H1 (cell line): ENCODE measurements around the gene ASPDH. TPM values are rescaled to one million over a fixed set of nuclear protein-coding genes. Genes with fewer than 3 reads are reported as not detected.

Source experiments
- CTCF ChIA-PET: fragments of 300-600 bp; sonication (Branson Sonifier 250); formaldehyde crosslinking; loops from one replicate; lab custom pipeline; 2021; ENCODE audit not compliant: partially characterized antibody; lab: Charles Lee
- POLR2A ChIA-PET: fragments of 300-600 bp; sonication (Branson Sonifier 250); formaldehyde crosslinking; loops from one replicate; lab custom pipeline; 2021; ENCODE audit warnings: inconsistent platforms; ENCODE audit not compliant: partially characterized antibody; lab: Charles Lee
- DNase-seq, 2 experiments: peaks; one replicate each; pipeline versions ENCODE4 v3.0.0 to v3.0.0-alpha.2; 2010 to 2022; ENCODE audit warnings: low spot score in 2 of 2, low read depth in 1 of 2, mixed read lengths in 1 of 2
- FAIRE-seq: peaks from 2 replicates; lab custom pipeline; 2011; peaks lifted over from hg19 to GRCh38; lab: Jason Lieb, UNC
- H2AFZ ChIP-seq: 2 replicates; pipeline ENCODE4 v1.8.1; 2012; ENCODE audit warnings: low read length, inconsistent platforms
- H2AK5ac ChIP-seq: 2 replicates; pipeline ENCODE4 v1.6.1; 2013; ENCODE audit warnings: low read depth, low read length
- H2BK120ac ChIP-seq: replicated peaks from 2 replicates; pipeline ENCODE3; 2013; ENCODE audit warnings: low read depth, low read length, inconsistent platforms
- H2BK12ac ChIP-seq: 2 replicates; pipeline ENCODE4 v1.6.1; 2013; ENCODE audit warnings: low read depth, low read length
- H2BK15ac ChIP-seq: 2 replicates; pipeline ENCODE4 v1.6.1; 2013; ENCODE audit warnings: low read length
- H2BK20ac ChIP-seq: 2 replicates; pipeline ENCODE4 v1.6.1; 2013; ENCODE audit warnings: low read length
- H2BK5ac ChIP-seq: 2 replicates; pipeline ENCODE4 v1.6.1; 2013; ENCODE audit warnings: low read depth, low read length
- H3K14ac ChIP-seq: 2 replicates; pipeline ENCODE4 v1.6.1; 2013; ENCODE audit warnings: inconsistent platforms; ENCODE audit not compliant: insufficient read length
- H3K18ac ChIP-seq: 2 replicates; pipeline ENCODE4 v1.6.1; 2013; ENCODE audit warnings: low read length; ENCODE audit errors: extremely low read depth
- H3K23ac ChIP-seq: 2 replicates; pipeline ENCODE4 v1.6.1; 2013; ENCODE audit warnings: inconsistent platforms; ENCODE audit not compliant: insufficient read length
- H3K23me2 ChIP-seq: 2 replicates; pipeline ENCODE4 v1.6.1; 2013; ENCODE audit warnings: low read depth, low read length
- H3K27ac ChIP-seq: 2 replicates; pipeline ENCODE4 v1.6.1; 2011; ENCODE audit warnings: low read depth, low read length, inconsistent platforms
- H3K27me3 ChIP-seq, 4 experiments: replicated peaks in 1 of 4; 1 replicate in 1 of 4; 2 replicates in 3 of 4; pipeline versions ENCODE4 v1.6.1 to v1.8.1; 2011 to 2013; ENCODE audit warnings: low read length in 3 of 4, mild to moderate bottlenecking in 3 of 4, inconsistent platforms in 2 of 4, mixed read lengths in 2 of 4, moderate library complexity in 1 of 4; ENCODE audit not compliant: control insufficient read depth in 3 of 4, insufficient read depth in 3 of 4; ENCODE audit errors: extremely low read depth in 1 of 4
- H3K36me3 ChIP-seq, 4 experiments: 2 replicates each; pipeline versions ENCODE4 v1.6.1 to v1.8.1; 2011 to 2013; ENCODE audit warnings: mild to moderate bottlenecking in 4 of 4, low read length in 3 of 4, moderate library complexity in 2 of 4, control low read depth in 1 of 4, inconsistent platforms in 1 of 4; ENCODE audit not compliant: insufficient read depth in 4 of 4, control insufficient read depth in 2 of 4
- H3K4ac ChIP-seq: replicated peaks from 2 replicates; pipeline ENCODE3; 2013; ENCODE audit warnings: low read length, low read depth, mixed read lengths, inconsistent platforms; ENCODE audit not compliant: insufficient read length
- H3K4me1 ChIP-seq, 4 experiments: replicated peaks in 1 of 4; 1 replicate in 1 of 4; 2 replicates in 3 of 4; pipeline versions ENCODE4 v1.6.1 to v1.8.1; 2011 to 2013; ENCODE audit warnings: low read length in 3 of 4, inconsistent platforms in 2 of 4, mixed read lengths in 1 of 4; ENCODE audit not compliant: insufficient read depth in 4 of 4, control insufficient read depth in 3 of 4
- H3K4me2 ChIP-seq, 2 experiments: 2 replicates each; pipeline versions ENCODE4 v1.6.1 to v1.8.1; 2011 to 2013; ENCODE audit warnings: low read depth in 2 of 2, low read length in 2 of 2, control low read depth in 1 of 2, inconsistent platforms in 1 of 2, mild to moderate bottlenecking in 1 of 2; ENCODE audit not compliant: insufficient read depth in 1 of 2
- H3K4me3 ChIP-seq, 4 experiments: fragments of 200-600, 300-600 bp in 1 of 4; sonication (generic), shearing (Covaris generic), sonication (Bioruptor Twin) in 1 of 4; 2 replicates each; pipeline versions ENCODE4 v1.5.1 to v1.8.1; 2011 to 2016; ENCODE audit warnings: low read length in 4 of 4, low read depth in 3 of 4, control low read depth in 2 of 4, inconsistent platforms in 2 of 4, mild to moderate bottlenecking in 2 of 4, mixed read lengths in 1 of 4, moderate library complexity in 1 of 4; ENCODE audit not compliant: insufficient read depth in 2 of 4; ENCODE audit errors: extremely low read depth in 1 of 4
- H3K56ac ChIP-seq: replicated peaks from 2 replicates; pipeline ENCODE3; 2013; ENCODE audit warnings: low read depth, mild to moderate bottlenecking, mixed read lengths, low read length, inconsistent platforms; ENCODE audit not compliant: insufficient read length
- H3K79me1 ChIP-seq: 2 replicates; pipeline ENCODE4 v1.6.1; 2013; ENCODE audit warnings: low read depth, low read length, control low read depth
- H3K79me2 ChIP-seq, 2 experiments: 2 replicates each; pipeline versions ENCODE4 v1.6.1 to v1.8.1; 2012 to 2013; ENCODE audit warnings: low read length in 2 of 2, mild to moderate bottlenecking in 2 of 2, inconsistent platforms in 1 of 2; ENCODE audit not compliant: insufficient read depth in 2 of 2, control insufficient read depth in 1 of 2
- H3K9ac ChIP-seq, 4 experiments: replicated peaks in 1 of 4; 1 replicate in 1 of 4; 2 replicates in 3 of 4; pipeline versions ENCODE4 v1.6.1 to v1.8.1; 2011 to 2013; ENCODE audit warnings: low read depth in 3 of 4, low read length in 3 of 4, control low read depth in 2 of 4, mild to moderate bottlenecking in 2 of 4, moderate library complexity in 2 of 4, inconsistent platforms in 1 of 4; ENCODE audit errors: extremely low read depth in 1 of 4
- H3K9me3 ChIP-seq, 2 experiments: 2 replicates each; pipeline versions ENCODE4 v1.6.1 to v1.8.1; 2012 to 2013; ENCODE audit warnings: mild to moderate bottlenecking in 2 of 2, moderate library complexity in 2 of 2, control low read depth in 1 of 2, inconsistent platforms in 1 of 2, low read depth in 1 of 2, low read length in 1 of 2, mixed read lengths in 1 of 2; ENCODE audit not compliant: insufficient read depth in 2 of 2
- H4K20me1 ChIP-seq, 2 experiments: replicated peaks in 1 of 2; 2 replicates each; pipeline versions ENCODE3 to v1.8.1; 2011 to 2013; ENCODE audit warnings: inconsistent platforms in 2 of 2, low read length in 2 of 2, mild to moderate bottlenecking in 1 of 2; ENCODE audit not compliant: insufficient read depth in 2 of 2, control insufficient read depth in 1 of 2
- H4K5ac ChIP-seq: 2 replicates; pipeline ENCODE4 v1.6.1; 2013; ENCODE audit warnings: low read length, low read depth, mixed read lengths, inconsistent platforms; ENCODE audit not compliant: insufficient read length
- H4K8ac ChIP-seq: 2 replicates; pipeline ENCODE4 v1.8.0; 2013; ENCODE audit warnings: mild to moderate bottlenecking, moderate library complexity, low read length, inconsistent platforms; ENCODE audit not compliant: insufficient read depth; ENCODE audit errors: extremely low read depth
- H4K91ac ChIP-seq: replicated peaks from 2 replicates; pipeline ENCODE3; 2013; ENCODE audit warnings: low read length, mixed read lengths, inconsistent platforms; ENCODE audit not compliant: insufficient read length
- BCL11A ChIP-seq, 2 experiments: IDR thresholded peaks; one replicate each; pipeline ENCODE4 v1.6.1; 2011; ENCODE audit warnings: low read depth in 2 of 2, low read length in 2 of 2, mild to moderate bottlenecking in 2 of 2
- CHD2 ChIP-seq: IDR thresholded peaks from 2 replicates; pipeline ENCODE4 v1.6.1; 2012; ENCODE audit warnings: low read length, improper control_type of control experiment
- NRF1 ChIP-seq: IDR thresholded peaks from 2 replicates; pipeline ENCODE4 v1.6.1; 2011; ENCODE audit warnings: mild to moderate bottlenecking, low read depth, low read length, improper control_type of control experiment
- SP1 ChIP-seq: IDR thresholded peaks from 2 replicates; pipeline ENCODE4 v1.6.1; 2011; ENCODE audit warnings: low read depth, low read length
- SP4 ChIP-seq: IDR thresholded peaks from 2 replicates; pipeline ENCODE4 v1.6.1; 2012; ENCODE audit warnings: low read length, inconsistent platforms
- TAF7 ChIP-seq: optimal IDR thresholded peaks from 2 replicates; pipeline ENCODE3; 2011; ENCODE audit warnings: low read depth, mild to moderate bottlenecking, inconsistent platforms, low read length, moderate library complexity, borderline replicate concordance
- TEAD4 ChIP-seq: IDR thresholded peaks from 2 replicates; pipeline ENCODE4 v1.6.1; 2012; ENCODE audit warnings: low read depth, low read length, inconsistent platforms, mixed read lengths
- YY1 ChIP-seq: IDR thresholded peaks from 2 replicates; pipeline ENCODE4 v1.6.1; 2011; ENCODE audit warnings: low read depth, mild to moderate bottlenecking, low read length
- ZNF274 ChIP-seq: IDR thresholded peaks from 2 replicates; pipeline ENCODE4 v1.7.0; 2012; ENCODE audit warnings: low read length, borderline replicate concordance; ENCODE audit errors: extremely low read depth
- WGBS, 2 experiments: shearing (Covaris generic) in 1 of 2; methylation state at CpG; one replicate each; pipeline versions ENCODE4 v1.1.6 to v1.1.7; 2013 to 2015; ENCODE audit warnings: low lambda C conversion rate in 2 of 2, mixed read lengths in 2 of 2, inconsistent platforms in 1 of 2, low coverage in 1 of 2, missing lambda C conversion rate in 1 of 2; ENCODE audit not compliant: insufficient replicate concordance in 2 of 2, insufficient coverage in 1 of 2, insufficient read length in 1 of 2; ENCODE audit errors: extremely low coverage in 1 of 2, missing lambda C conversion rate in 1 of 2; 5-methylcytosine and 5-hydroxymethylcytosine counted together
- polyA plus RNA-seq, 7 experiments: library from polyadenylated mRNA; depleted of rRNA in 3 of 7; stranded (reverse) in 5 of 7; unstranded in 2 of 7; fragments of >200 nt in 5 of 7; fragments of 200-250 nt in 2 of 7; gene quantifications; 1 replicate in 5 of 7; 2 replicates in 1 of 7; 4 replicates in 1 of 7; pipeline versions ENCODE4 v1.2.1 to v1.2.3, GENCODE V29; 2011 to 2013; ENCODE audit warnings: missing spikeins in 2 of 7, mixed read lengths in 2 of 7
- total RNA-seq: library from RNA; stranded (reverse); fragmentation: NEBNext Ultra II Directional; extraction: Animal tissue kit (Norgen Biotek cat#: 25700); gene quantifications from 2 replicates; pipeline ENCODE4 v1.2.1, GENCODE V29; 2021
- TF ChIP-seq, protein P1 (sequence below): IDR thresholded peaks from 2 replicates; pipeline ENCODE4 v1.6.1; 2012; ENCODE audit warnings: inconsistent platforms
- TF ChIP-seq, protein P2 (sequence below): IDR thresholded peaks from 2 replicates; pipeline ENCODE4 v1.6.1; 2011; ENCODE audit warnings: low read depth, mild to moderate bottlenecking, low read length; ENCODE audit not compliant: insufficient read depth

ASPDH gene
- total and polyA plus RNA-seq, 2 of the 8 experiments (the other 6 are each of a cell fraction or from before 2014, with no cell fraction given) = not detected

DNA sequence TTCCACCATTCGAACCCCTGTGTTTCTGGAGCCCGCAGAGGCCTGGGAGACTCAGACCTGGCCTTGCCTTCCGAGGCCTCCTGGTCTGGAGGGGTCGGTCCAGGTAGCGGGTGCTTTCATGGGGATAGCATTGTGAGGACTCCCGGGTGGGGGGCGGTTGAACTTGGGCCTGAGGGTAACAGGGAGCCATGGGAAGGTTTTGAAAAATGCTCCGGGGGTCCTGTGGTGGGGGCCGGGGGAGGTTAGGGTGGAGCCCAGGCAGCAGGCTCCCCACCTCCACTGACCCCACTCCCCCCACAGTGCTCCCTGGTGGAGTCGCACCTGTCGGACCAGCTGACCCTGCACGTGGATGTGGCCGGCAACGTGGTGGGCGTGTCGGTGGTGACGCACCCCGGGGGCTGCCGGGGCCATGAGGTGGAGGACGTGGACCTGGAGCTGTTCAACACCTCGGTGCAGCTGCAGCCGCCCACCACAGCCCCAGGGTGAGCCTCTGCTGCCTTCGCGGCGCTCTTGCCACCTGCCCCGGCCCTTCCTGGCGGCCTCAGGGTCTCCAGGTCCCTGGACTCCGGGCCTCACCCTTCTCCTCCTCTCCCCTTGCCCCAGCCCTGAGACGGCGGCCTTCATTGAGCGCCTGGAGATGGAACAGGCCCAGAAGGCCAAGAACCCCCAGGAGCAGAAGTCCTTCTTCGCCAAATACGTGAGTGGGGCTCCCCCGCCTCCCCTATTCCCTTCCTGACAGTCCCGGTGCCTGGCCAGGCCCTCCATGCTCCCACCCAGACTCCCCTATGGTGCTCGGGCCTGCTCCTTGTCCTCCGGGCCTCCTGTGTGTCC, 33.2 kb downstream of the ASPDH start:
- Histone ChIP-seq H2BK5ac (no peak overlapping the region), H3K4ac (no peak overlapping the region), H4K91ac (no peak overlapping the region), H3K4me1 (no peaks in the 10 kb centered on the region), H3K79me2 (peaks cover 4 to 16% of the 10 kb centered on the region in 2 experiments; a peak in 3 of 4 replicates), H2BK20ac (no peak overlapping the region), H3K9me3 (peaks cover 9 to 16% of the 10 kb centered on the region in 2 experiments; a peak in 3 of 4 replicates), H3K9ac (no peak overlapping the region), H3K79me1 (peaks cover 10% of the 10 kb centered on the region), H3K18ac (no peak overlapping the region), H3K14ac (no peak overlapping the region), H4K20me1 (peaks cover 7 to 8% of the 10 kb centered on the region in 2 experiments), H2BK120ac (no peak overlapping the region), H3K4me3 (no peak overlapping the region), H4K5ac (no peak overlapping the region), H2BK12ac (no peak overlapping the region), H3K56ac (no peak overlapping the region), H3K4me2 (no peak overlapping the region), H3K23me2 (peaks cover 2% of the 10 kb centered on the region; the same call in 1 of the 2 replicates), H2BK15ac (no peak overlapping the region), H4K8ac (no peak overlapping the region), H3K36me3 (peaks cover 2 to 51% (median 12%) of the 10 kb centered on the region in 4 experiments; a peak in 6 of 8 replicates), H2AK5ac (no peak overlapping the region), H2AFZ (no peak overlapping the region), H3K23ac (no peak overlapping the region), H3K27me3 (peaks cover 0 to 2% (median 0%) of the 10 kb centered on the region in 4 experiments; a peak in 2 of 7 replicates), H3K27ac (no peak overlapping the region)
- FAIRE-seq (no peak), DNase-seq (no peak)
- ChIA-PET CTCF (interaction anchor here (1.5 to 2.6 kb wide), 3 partner anchors 30 to 212 kb away, joined by 3 to 18 read pairs (median 13); partner anchors contain the start of gene JOSD2), POLR2A (interaction anchor here (1.1 to 2.5 kb wide), 3 partner anchors 14 to 112 kb away, joined by 3 to 8 read pairs (median 5); no protein-coding TSS in a partner anchor)
- no peak for TF ChIP-seq ZNF274
- TF ChIP-seq SP1 = no peak
- no peak for TF ChIP-seq BCL11A (IDR thresholded peaks at IDR 0.05; ENCODE audit: low read depth in 2 of 2, low read length in 2 of 2)
- TF ChIP-seq TAF7 = no peak
- TF ChIP-seq YY1 = no peak
- TF ChIP-seq, protein P1, sequence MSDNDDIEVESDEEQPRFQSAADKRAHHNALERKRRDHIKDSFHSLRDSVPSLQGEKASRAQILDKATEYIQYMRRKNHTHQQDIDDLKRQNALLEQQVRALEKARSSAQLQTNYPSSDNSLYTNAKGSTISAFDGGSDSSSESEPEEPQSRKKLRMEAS = no peak
- no peak for TF ChIP-seq NRF1
- no peak for TF ChIP-seq TEAD4
- TF ChIP-seq, protein P2, sequence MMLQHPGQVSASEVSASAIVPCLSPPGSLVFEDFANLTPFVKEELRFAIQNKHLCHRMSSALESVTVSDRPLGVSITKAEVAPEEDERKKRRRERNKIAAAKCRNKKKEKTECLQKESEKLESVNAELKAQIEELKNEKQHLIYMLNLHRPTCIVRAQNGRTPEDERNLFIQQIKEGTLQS = no peak
- TF ChIP-seq CHD2 = no peak
- TF ChIP-seq SP4 = no peak
- 90% methylated on average over 21 of the region's 37 CpGs; no CpG with 5 or more reads in 1 of the 2 experiments for whole genome bisulfite sequencing, 2 experiments
